ENCODE results near the gene NADSYN1.

NADSYN1 gene

GRCh38 chr11:71542879-71543777, 90.1 kb downstream of the NADSYN1 start:
- H3K4me3 ChIP-seq (ENCODE audit: low read length): no peak overlapping the region
- no peak for DNase-seq (ENCODE audit: low read depth)
- no peak for TF ChIP-seq CTCF (conservative IDR thresholded peaks at IDR 0.05; ENCODE audit: low read depth, low read length)

GRCh38 chr11:71543866-71544265, 90.9 kb downstream of the NADSYN1 start:
- no peak overlapping the region for H3K4me3 ChIP-seq (ENCODE audit: low read length)
- no peak for DNase-seq (ENCODE audit: low read depth)
- no peak for TF ChIP-seq CTCF (conservative IDR thresholded peaks at IDR 0.05; ENCODE audit: low read depth, low read length)

- TF ChIP-seq CTCF (conservative IDR thresholded peaks at IDR 0.05; ENCODE audit: low read depth, low read length): no peak
- no peak overlapping the region for H3K4me3 ChIP-seq (ENCODE audit: low read length)
- DNase-seq (ENCODE audit: low read depth): no peak
Observed at GRCh38 chr11:71544525-71545214, 91.7 kb downstream of the NADSYN1 start.

- H3K4me3 ChIP-seq (ENCODE audit: low read length): no peak overlapping the region
- no peak for TF ChIP-seq CTCF (conservative IDR thresholded peaks at IDR 0.05; ENCODE audit: low read depth, low read length)
- no peak for DNase-seq (ENCODE audit: low read depth)
Observed at GRCh38 chr11:71545405-71545966, 92.5 kb downstream of the NADSYN1 start.

GRCh38 chr11:71548120-71548519, 95.1 kb downstream of the NADSYN1 start, which contains the start of gene KRTAP5-9:
Gene KRTAP5-9, plus strand, starts transcription at chr11:71548420. Its CDS starts 238 bp downstream, at chr11:71548658.
- DNase-seq (ENCODE audit: low read depth): no peak
- H3K4me3 ChIP-seq (ENCODE audit: low read length): no peak within 1 kb of the TSS
- TF ChIP-seq CTCF (conservative IDR thresholded peaks at IDR 0.05; ENCODE audit: low read depth, low read length): no peak

GRCh38 chr11:71548716-71549151, 95.7 kb downstream of the NADSYN1 start:
- TF ChIP-seq CTCF (conservative IDR thresholded peaks at IDR 0.05; ENCODE audit: low read depth, low read length): no peak
- no peak for DNase-seq (ENCODE audit: low read depth)

More at GRCh38 chr11:71548716-71549151, 95.7 kb downstream of the NADSYN1 start:
- no peak overlapping the region for H3K4me3 ChIP-seq (ENCODE audit: low read length)

All from retinal pigment epithelial cell (primary cell).